Spleen (tissue), 7 donors: ENCODE results near the gene CPLX3.

Experiments
- POLR2A ChIP-seq, 3 donors: fragments of 450-650 bp; IDR thresholded peaks; one replicate each; pipeline ENCODE4 v1.5.1; 2017; ENCODE audit warnings: antibody characterized with exemption in 3 of 3, mild to moderate bottlenecking in 1 of 3
- POLR2AphosphoS5 ChIP-seq, 3 donors: sonication (generic); formaldehyde crosslinking; IDR thresholded peaks; one replicate each; pipeline ENCODE4 v1.5.1; 2017; ENCODE audit warnings: antibody characterized with exemption in 3 of 3
- TF ChIP-seq, protein P1 (sequence below), 11 experiments: fragments of 200-600 bp in 7 of 11; fragments of 450-650 bp in 4 of 11; sonication (generic) in 4 of 11; IDR thresholded peaks in 8 of 11; conservative IDR thresholded peaks in 3 of 11; 1 replicate in 7 of 11; 2 replicates in 4 of 11; pipeline versions ENCODE4 v1.4.0 to v1.8.0; 2016 to 2021; ENCODE audit warnings: antibody characterized with exemption in 11 of 11, inconsistent platforms in 4 of 11, mild to moderate bottlenecking in 1 of 11
- donor health status: DM: no; HTN: no; CAD: no; lungs with moderate emphysema.
- donor health status: DM: no; HTN: no; CAD: no.
- donor health status: DM: no; HTN: no; CAD: no.

DNA sequence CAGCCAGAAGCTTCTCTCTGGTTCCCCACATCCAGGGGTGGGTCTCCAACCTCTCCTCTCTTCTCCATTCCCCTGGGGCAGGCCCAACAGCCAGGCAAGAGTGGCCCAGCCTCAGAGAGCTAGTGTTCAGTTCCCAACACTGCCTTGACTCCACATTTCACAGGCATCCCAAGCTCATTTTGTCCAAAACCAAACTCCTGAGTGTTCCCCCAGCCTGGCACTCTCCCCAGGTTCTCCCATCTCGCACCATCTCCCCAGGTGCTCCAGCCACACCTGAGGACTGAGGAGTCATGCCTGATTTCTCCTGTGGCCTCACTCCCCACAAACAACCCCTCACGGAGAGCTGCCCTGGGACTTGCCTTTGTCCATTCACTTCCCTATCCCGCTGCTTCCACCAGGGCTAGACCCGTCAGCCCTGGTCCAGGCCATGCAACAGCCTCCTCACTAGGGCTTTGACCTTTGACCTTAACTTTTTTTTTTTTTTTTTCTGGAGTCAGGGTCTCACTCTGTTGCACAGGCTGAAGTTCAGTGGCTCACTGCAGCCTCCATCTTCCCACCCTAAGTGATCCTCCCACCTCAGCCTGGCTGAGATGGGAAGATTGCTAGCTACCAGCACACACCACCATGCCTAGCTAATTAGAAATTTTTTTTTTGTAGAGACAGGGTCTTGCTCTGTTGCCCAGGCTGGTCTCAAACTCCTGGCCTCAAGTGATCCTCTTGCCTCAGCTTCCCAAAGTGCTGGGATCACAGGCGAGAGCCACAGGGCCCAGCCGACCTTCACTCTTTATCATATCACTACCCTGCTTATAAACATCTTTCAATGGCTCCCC is 48.4 kb upstream of the CPLX3 start:
- TF ChIP-seq, protein P1, sequence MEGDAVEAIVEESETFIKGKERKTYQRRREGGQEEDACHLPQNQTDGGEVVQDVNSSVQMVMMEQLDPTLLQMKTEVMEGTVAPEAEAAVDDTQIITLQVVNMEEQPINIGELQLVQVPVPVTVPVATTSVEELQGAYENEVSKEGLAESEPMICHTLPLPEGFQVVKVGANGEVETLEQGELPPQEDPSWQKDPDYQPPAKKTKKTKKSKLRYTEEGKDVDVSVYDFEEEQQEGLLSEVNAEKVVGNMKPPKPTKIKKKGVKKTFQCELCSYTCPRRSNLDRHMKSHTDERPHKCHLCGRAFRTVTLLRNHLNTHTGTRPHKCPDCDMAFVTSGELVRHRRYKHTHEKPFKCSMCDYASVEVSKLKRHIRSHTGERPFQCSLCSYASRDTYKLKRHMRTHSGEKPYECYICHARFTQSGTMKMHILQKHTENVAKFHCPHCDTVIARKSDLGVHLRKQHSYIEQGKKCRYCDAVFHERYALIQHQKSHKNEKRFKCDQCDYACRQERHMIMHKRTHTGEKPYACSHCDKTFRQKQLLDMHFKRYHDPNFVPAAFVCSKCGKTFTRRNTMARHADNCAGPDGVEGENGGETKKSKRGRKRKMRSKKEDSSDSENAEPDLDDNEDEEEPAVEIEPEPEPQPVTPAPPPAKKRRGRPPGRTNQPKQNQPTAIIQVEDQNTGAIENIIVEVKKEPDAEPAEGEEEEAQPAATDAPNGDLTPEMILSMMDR (IDR thresholded peaks at IDR 0.05 in 8 of 11, conservative IDR thresholded peaks at IDR 0.05 in 3 of 11) = peak in 1 of 11 experiments; percentile 7
- no peak for TF ChIP-seq POLR2AphosphoS5 (IDR thresholded peaks at IDR 0.05)
- TF ChIP-seq POLR2A (IDR thresholded peaks at IDR 0.05) = no peak
